ENCODE results near the gene IER5L.

- TF ChIP-seq CTCF (IDR thresholded peaks at IDR 0.05) (no peak), ZFX (IDR thresholded peaks at IDR 0.05; ENCODE audit: borderline replicate concordance) (no peak)
These were observed 44.0 kb upstream of the IER5L start for GRCh38 chr9:129221979-129222635.

All from 22Rv1 (cell line).